ENCODE measurements around the gene DLD. TPM values are rescaled to one million over a fixed set of nuclear protein-coding genes. Genes with fewer than 3 reads are reported as not detected.
A peak's percentile ranks its signal among the peaks of the same experiment; 100 is the strongest.
"Not testable (repeated sequence)": the region's sequence is repeated elsewhere in the genome, so short reads cannot be mapped to it uniquely, and the experiment has no call there.

The DLD gene
- total RNA-seq, 2 experiments from 2014 or later, result 121 to 128 TPM

GRCh38 chr7:107920048-107920772, 29.2 kb downstream of the DLD start:
- Mint-ChIP-seq H3K27ac (no peak overlapping the region), H3K4me1 (peaks cover 49% of the 10 kb centered on the region), H3K36me3 (peaks cover 57% of the 10 kb centered on the region), H3K27me3 (no peaks in the 10 kb centered on the region), H3K4me3 (no peak overlapping the region), H3K9me3 (peaks cover 1% of the 10 kb centered on the region)
- DNase-seq, result no peak

GRCh38 chr7:107921826-107922225, 30.8 kb downstream of the DLD start:
- DNase-seq, H3K27me3 Mint-ChIP-seq, H3K4me3 Mint-ChIP-seq, H3K9me3 Mint-ChIP-seq, H3K27ac Mint-ChIP-seq: not testable (repeated sequence)
- H3K36me3 Mint-ChIP-seq, result peaks cover 59% of the 10 kb centered on the region
- H3K4me1 Mint-ChIP-seq, result peaks cover 55% of the 10 kb centered on the region

- H3K36me3 Mint-ChIP-seq, result peaks cover 54% of the 10 kb centered on the region
- H3K27me3 Mint-ChIP-seq, result no peaks in the 10 kb centered on the region
- peaks cover 48% of the 10 kb centered on the region for H3K4me1 Mint-ChIP-seq
- H3K9me3 Mint-ChIP-seq, result peaks cover 1% of the 10 kb centered on the region
- no peak for DNase-seq
- H3K4me3 Mint-ChIP-seq, result no peak overlapping the region
- H3K27ac Mint-ChIP-seq, result no peak overlapping the region
These were observed 31.9 kb downstream of the DLD start for GRCh38 chr7:107922886-107923285.

GRCh38 chr7:107924841-107925504, 34.0 kb downstream of the DLD start:
- peaks cover 42% of the 10 kb centered on the region for H3K4me1 Mint-ChIP-seq
- H3K9me3 Mint-ChIP-seq, result peaks cover 1% of the 10 kb centered on the region
- H3K36me3 Mint-ChIP-seq, result peaks cover 48% of the 10 kb centered on the region
- H3K27ac Mint-ChIP-seq, result peak overlapping the region; percentile 14
- no peak overlapping the region for H3K4me3 Mint-ChIP-seq
- no peaks in the 10 kb centered on the region for H3K27me3 Mint-ChIP-seq
- no peak for DNase-seq

GRCh38 chr7:107926481-107926880, 35.5 kb downstream of the DLD start:
- Mint-ChIP-seq H3K9me3 (no peaks in the 10 kb centered on the region), H3K36me3 (peaks cover 37% of the 10 kb centered on the region), H3K27me3 (no peaks in the 10 kb centered on the region), H3K27ac (no peak overlapping the region), H3K4me3 (no peak overlapping the region), H3K4me1 (peaks cover 34% of the 10 kb centered on the region)
- no peak for DNase-seq

- Mint-ChIP-seq H3K27me3 (no peaks in the 10 kb centered on the region), H3K27ac (peak overlapping the region; percentile 38), H3K9me3 (no peaks in the 10 kb centered on the region), H3K36me3 (peaks cover 13% of the 10 kb centered on the region), H3K4me1 (peaks cover 12% of the 10 kb centered on the region), H3K4me3 (no peak overlapping the region)
- no peak for DNase-seq
These were observed 40.9 kb downstream of the DLD start for GRCh38 chr7:107931740-107932515.

- H3K4me3 Mint-ChIP-seq, result no peak overlapping the region
- H3K27ac Mint-ChIP-seq, result no peak overlapping the region
- H3K4me1 Mint-ChIP-seq, result peaks cover 12% of the 10 kb centered on the region
- no peaks in the 10 kb centered on the region for H3K27me3 Mint-ChIP-seq
- H3K9me3 Mint-ChIP-seq, result no peaks in the 10 kb centered on the region
- DNase-seq, result no peak
- peaks cover 9% of the 10 kb centered on the region for H3K36me3 Mint-ChIP-seq
These were observed 41.8 kb downstream of the DLD start for GRCh38 chr7:107932805-107933204.

- H3K4me1 Mint-ChIP-seq, result peaks cover 12% of the 10 kb centered on the region
- H3K36me3 Mint-ChIP-seq, result peaks cover 9% of the 10 kb centered on the region
- DNase-seq, result no peak
- no peak overlapping the region for H3K4me3 Mint-ChIP-seq
- peak overlapping the region; percentile 12 for H3K27ac Mint-ChIP-seq
- no peaks in the 10 kb centered on the region for H3K27me3 Mint-ChIP-seq
- H3K9me3 Mint-ChIP-seq, result no peaks in the 10 kb centered on the region
These were observed 42.5 kb downstream of the DLD start for GRCh38 chr7:107933386-107934013.

GRCh38 chr7:107934991-107935770, 44.2 kb downstream of the DLD start:
- no peak overlapping the region for H3K4me3 Mint-ChIP-seq
- H3K27ac Mint-ChIP-seq, result no peak overlapping the region
- peaks cover 12% of the 10 kb centered on the region for H3K4me1 Mint-ChIP-seq
- no peaks in the 10 kb centered on the region for H3K9me3 Mint-ChIP-seq
- H3K36me3 Mint-ChIP-seq, result peaks cover 4% of the 10 kb centered on the region
- no peaks in the 10 kb centered on the region for H3K27me3 Mint-ChIP-seq
- DNase-seq, result no peak

GRCh38 chr7:107936312-107936711, 45.3 kb downstream of the DLD start:
- no peaks in the 10 kb centered on the region for H3K27me3 Mint-ChIP-seq
- peaks cover 3% of the 10 kb centered on the region for H3K36me3 Mint-ChIP-seq

GRCh38 chr7:107937531-107937930, 46.5 kb downstream of the DLD start:
- Mint-ChIP-seq H3K36me3 (no peaks in the 10 kb centered on the region), H3K4me1 (peaks cover 6% of the 10 kb centered on the region), H3K4me3 (no peak overlapping the region), H3K27ac (no peak overlapping the region), H3K9me3 (no peaks in the 10 kb centered on the region), H3K27me3 (no peaks in the 10 kb centered on the region)
- DNase-seq, result no peak

More at GRCh38 chr7:107936312-107936711, 45.3 kb downstream of the DLD start:
- H3K27ac Mint-ChIP-seq, result no peak overlapping the region
- no peak overlapping the region for H3K4me3 Mint-ChIP-seq
- DNase-seq, result no peak
- peaks cover 12% of the 10 kb centered on the region for H3K4me1 Mint-ChIP-seq
- no peaks in the 10 kb centered on the region for H3K9me3 Mint-ChIP-seq

- Mint-ChIP-seq H3K27me3 (no peaks in the 10 kb centered on the region), H3K27ac (no peak overlapping the region), H3K4me1 (peaks cover 2% of the 10 kb centered on the region), H3K4me3 (no peak overlapping the region), H3K36me3 (no peaks in the 10 kb centered on the region), H3K9me3 (no peaks in the 10 kb centered on the region)
- DNase-seq, result no peak
These were observed 47.7 kb downstream of the DLD start for GRCh38 chr7:107938456-107939250.

- Mint-ChIP-seq H3K9me3 (no peaks in the 10 kb centered on the region), H3K4me3 (no peak overlapping the region), H3K4me1 (peaks cover 1% of the 10 kb centered on the region), H3K27me3 (no peaks in the 10 kb centered on the region), H3K27ac (no peak overlapping the region), H3K36me3 (no peaks in the 10 kb centered on the region)
- no peak for DNase-seq
These were observed 48.8 kb downstream of the DLD start for GRCh38 chr7:107939573-107940489.
